K562 (cell line): ENCODE measurements around the gene DHDH. TPM values are rescaled to one million over a fixed set of nuclear protein-coding genes. Genes with fewer than 3 reads are reported as not detected.

Source experiments
- ATAC-seq: fragments of 200-7000 bp; cut with Tn5 transposase; 3 replicates; pipeline ENCODE4 v1.9.1; 2020; ENCODE audit warnings: moderate library complexity
- BruUV-seq: library from RNA; stranded (reverse); fragments of 400-500 nt; replicated peaks from 2 replicates; lab custom pipeline; 2021; lab: Mats Ljungman, UMichigan
- CTCF ChIA-PET: fragments of 300-600 bp; formaldehyde crosslinking; extraction: SDS; loops from one replicate; lab custom pipeline; 2021; ENCODE audit warnings: low intra/inter-chr PET ratio; lab: Yijun Ruan, JAX
- POLR2A ChIA-PET: fragments of 300-600, 350-650 bp; sonication (Branson Sonifier 250); formaldehyde crosslinking; extraction: SDS; loops from one replicate; lab custom pipeline; 2021; ENCODE audit warnings: antibody characterized with exemption, inconsistent platforms; lab: Yijun Ruan, JAX
- DNase-seq, 4 experiments: peaks; one replicate each; pipeline versions ENCODE4 v3.0.0 to v3.0.0-alpha.2; 2011 to 2018; ENCODE audit warnings: low spot score in 3 of 4, mixed read lengths in 3 of 4; ENCODE audit errors: extremely low read depth in 1 of 4
- FAIRE-seq: peaks from 2 replicates; lab custom pipeline; 2011; peaks lifted over from hg19 to GRCh38; lab: Jason Lieb, UNC
- H2AFZ ChIP-seq: 2 replicates; pipeline ENCODE4 v1.6.0; 2011; ENCODE audit warnings: low read depth, low read length, control low read depth, inconsistent platforms
- H3K27ac ChIP-seq: fragments of 200-600 bp; 3 replicates; pipeline ENCODE4 v1.8.0; 2011; ENCODE audit warnings: low read depth, mild to moderate bottlenecking, control low read depth, inconsistent platforms, low read length, moderate library complexity, mixed read lengths; ENCODE audit errors: extremely low read depth
- H3K27me3 ChIP-seq, 2 experiments: fragments of 300-600 bp in 1 of 2; 2 replicates in 1 of 2; 3 replicates in 1 of 2; pipeline versions ENCODE4 v1.6.0 to v1.8.0; 2011; ENCODE audit warnings: inconsistent platforms in 2 of 2, low read length in 2 of 2, mild to moderate bottlenecking in 1 of 2, mixed read lengths in 1 of 2, moderate library complexity in 1 of 2; ENCODE audit not compliant: control insufficient read depth in 2 of 2, insufficient read depth in 2 of 2
- H3K36me3 ChIP-seq: fragments of 300-600 bp; 3 replicates; pipeline ENCODE4 v1.8.0; 2011; ENCODE audit warnings: mild to moderate bottlenecking, low read length, inconsistent platforms; ENCODE audit not compliant: control insufficient read depth, insufficient read depth
- H3K4me1 ChIP-seq, 2 experiments: fragments of 200-600 bp in 1 of 2; replicated peaks in 1 of 2; 2 replicates in 1 of 2; 3 replicates in 1 of 2; pipeline versions ENCODE4 v1.5.1 to v1.8.0; 2011; ENCODE audit warnings: inconsistent platforms in 2 of 2, low read length in 2 of 2, mild to moderate bottlenecking in 1 of 2, mixed read lengths in 1 of 2, moderate library complexity in 1 of 2; ENCODE audit not compliant: control insufficient read depth in 2 of 2, insufficient read depth in 2 of 2
- H3K4me2 ChIP-seq: 2 replicates; pipeline ENCODE4 v1.6.1; 2011; ENCODE audit warnings: low read length, control low read depth, inconsistent platforms, mixed read lengths; ENCODE audit not compliant: insufficient read depth
- H3K4me3 ChIP-seq: fragments of 200-600 bp; sonication (generic), shearing (Covaris generic); 2 replicates; pipeline ENCODE4 v1.5.1; 2016; ENCODE audit warnings: control low read depth, inconsistent platforms
- H3K79me2 ChIP-seq: fragments of 200-600 bp; 3 replicates; pipeline ENCODE4 v1.8.0; 2011; ENCODE audit warnings: low read length, inconsistent platforms; ENCODE audit not compliant: control insufficient read depth, insufficient read depth
- H3K9ac ChIP-seq, 2 experiments: 2 replicates each; pipeline versions ENCODE4 v1.6.0 to v1.6.1; 2011; ENCODE audit warnings: low read depth in 2 of 2, low read length in 2 of 2, control low read depth in 1 of 2, inconsistent platforms in 1 of 2, mild to moderate bottlenecking in 1 of 2, mixed read lengths in 1 of 2; ENCODE audit not compliant: insufficient read depth in 1 of 2
- H3K9me1 ChIP-seq: one replicate; pipeline ENCODE4 v1.6.0; 2011; ENCODE audit warnings: inconsistent platforms, mild to moderate bottlenecking, low read length, moderate library complexity; ENCODE audit not compliant: control insufficient read depth, insufficient read depth
- H3K9me3 ChIP-seq: replicated peaks from 2 replicates; pipeline ENCODE4 v1.5.1; 2011; ENCODE audit warnings: low read depth, low read length, inconsistent platforms; ENCODE audit not compliant: control insufficient read depth, insufficient read depth
- H4K20me1 ChIP-seq: replicated peaks from 2 replicates; pipeline ENCODE4 v1.6.1; 2011; ENCODE audit warnings: low read length, inconsistent platforms, mixed read lengths; ENCODE audit not compliant: control insufficient read depth, insufficient read depth
- CCNT2 ChIP-seq: IDR thresholded peaks from 2 replicates; pipeline ENCODE4 v1.6.1; 2011; ENCODE audit warnings: borderline replicate concordance, low read depth, mild to moderate bottlenecking, moderate library complexity, mixed read lengths, low read length; ENCODE audit not compliant: insufficient read length; ENCODE audit errors: extremely low read depth
- CGGBP1 ChIP-seq: fragments of 250-450 bp; sonication (Bioruptor Pico); IDR thresholded peaks from 2 replicates; pipeline ENCODE4 v1.9.0; 2021; ENCODE audit warnings: mild to moderate bottlenecking
- EZH2 ChIP-seq: IDR thresholded peaks from 2 replicates; pipeline ENCODE4 v1.6.1; 2012; ENCODE audit warnings: low read depth, mild to moderate bottlenecking, inconsistent platforms, low read length, borderline replicate concordance
- HNRNPUL1 ChIP-seq: fragments of 200-400 bp; formaldehyde crosslinking; IDR thresholded peaks from 2 replicates; pipeline ENCODE4 v1.6.1; 2017; ENCODE audit warnings: low read length
- PPARD ChIP-seq: fragments of 250-450 bp; sonication (Bioruptor Pico); IDR thresholded peaks from 2 replicates; pipeline ENCODE4 v1.8.0; 2022; ENCODE audit warnings: inconsistent platforms, mild to moderate bottlenecking, moderate library complexity
- RNF2 ChIP-seq: sonication (generic); IDR thresholded peaks from 2 replicates; pipeline ENCODE4 v1.6.1; 2016
- TEAD2 ChIP-seq: fragments of 450-650 bp; IDR thresholded peaks from 2 replicates; pipeline ENCODE4 v1.6.1; 2016; ENCODE audit warnings: missing genetic modification characterization, control low read depth, missing compliant biosample characterization
- ZNF143 ChIP-seq: sonication (generic); formaldehyde crosslinking; IDR thresholded peaks from 2 replicates; pipeline ENCODE4 v1.9.0; 2022; ENCODE audit warnings: mild to moderate bottlenecking, missing genetic modification reagents
- ZNF175 ChIP-seq: fragments of 200-800 bp; sonication (Bioruptor generic); IDR thresholded peaks from 2 replicates; pipeline ENCODE4 v1.6.1; 2016; ENCODE audit warnings: low read depth, mild to moderate bottlenecking, missing genetic modification characterization, missing compliant biosample characterization
- ZNF354B ChIP-seq: fragments of 250-450 bp; sonication (Bioruptor Pico); IDR thresholded peaks from 2 replicates; pipeline ENCODE4 v1.4.0; 2020
- whole genome bisulfite sequencing: fragments of 100-300 bp; shearing (Covaris generic); methylation state at CpG from one replicate; pipeline ENCODE4 v1.1.6; 2016; ENCODE audit warnings: low coverage, mixed read lengths; ENCODE audit not compliant: insufficient coverage; ENCODE audit errors: missing lambda C conversion rate; 5-methylcytosine and 5-hydroxymethylcytosine counted together
- in situ Hi-C: fragments of 300-500 bp; cut with MboI; formaldehyde crosslinking; loops from 4 replicates; pipeline ENCODE4 v1.15.0; 2018; ENCODE audit warnings: inconsistent platforms, mixed read lengths
- intact Hi-C: fragments of 100-400 bp; cut with micrococcal nuclease; formaldehyde crosslinking; loops from 2 replicates; pipeline ENCODE4 v1.14.2; 2022
- polyA plus RNA-seq, 8 experiments: library from polyadenylated mRNA; depleted of rRNA in 4 of 8; stranded (reverse) in 5 of 8; unstranded in 3 of 8; fragments of >200 nt; fragmentation: Nextera tagmentation in 2 of 8; fragmentation: Illumina TruSeq in 1 of 8; extraction: Ambion mirVana in 2 of 8; extraction: Trizol in 1 of 8; gene quantifications; 2 replicates each; pipeline versions ENCODE4 v1.2.1 to v1.2.3, GENCODE V29; 2011 to 2014; ENCODE audit warnings: inconsistent platforms in 1 of 8, missing spikeins in 1 of 8
- total RNA-seq, 7 experiments: library from RNA; depleted of rRNA in 6 of 7; stranded (reverse); fragments of >200 nt in 6 of 7; fragmentation: Illumina TruSeq in 2 of 7; extraction: Trizol in 2 of 7; gene quantifications; 2 replicates each; pipeline versions ENCODE4 v1.2.1 to v1.2.3, GENCODE V29; 2011 to 2021; ENCODE audit warnings: low replicate concordance in 1 of 7
- TF ChIP-seq, protein P1 (sequence below): fragments of 250-450 bp; sonication (Bioruptor Pico); IDR thresholded peaks from 2 replicates; pipeline ENCODE4 v1.8.0; 2021; ENCODE audit warnings: borderline replicate concordance, mild to moderate bottlenecking, moderate library complexity; ENCODE audit not compliant: poor library complexity, severe bottlenecking
- TF ChIP-seq, protein P2 (sequence below): IDR thresholded peaks from 3 replicates; pipeline ENCODE4 v1.6.1; 2011; ENCODE audit warnings: borderline replicate concordance, mild to moderate bottlenecking, moderate library complexity; ENCODE audit not compliant: insufficient read length; ENCODE audit errors: extremely low read depth
- TF ChIP-seq, protein P3 (sequence below): sonication (generic); formaldehyde crosslinking; IDR thresholded peaks from 2 replicates; pipeline ENCODE4 v1.8.1; 2023; ENCODE audit warnings: mild to moderate bottlenecking, missing genetic modification reagents, moderate library complexity
- TF ChIP-seq, protein P4 (sequence below): fragments of 250-450 bp; sonication (Bioruptor Pico); IDR thresholded peaks from 2 replicates; pipeline ENCODE4 v1.4.0; 2020

DHDH gene
- total and polyA plus RNA-seq, 9 of the 15 experiments (the other 6 are each of a cell fraction or from before 2014, with no cell fraction given) = 0.37 to 1.9 (median 0.87) TPM

- no peaks in the 10 kb centered on the region for H4K20me1 ChIP-seq
- in situ Hi-C loops (loop anchor here (10.0 kb wide), 1 partner anchor 331 kb away; the partner anchor contains the start of gene CA11), intact Hi-C loops (no loop called here)
- ChIA-PET CTCF (no interaction called here), POLR2A (interaction anchor here (0.5 to 14.5 kb wide), 4 partner anchors 9 to 99 kb away, joined by 3 to 439 read pairs (median 34); partner anchors contain the start of genes FTL and PPP1R15A)
- H3K9me3 ChIP-seq = no peaks in the 10 kb centered on the region
- DNase-seq (peak; percentile 53 to 76 (median 60)), ATAC-seq (peak; percentile 95), FAIRE-seq (peak; percentile 92)
- H3K27me3 ChIP-seq = no peaks in the 10 kb centered on the region
- H3K9ac ChIP-seq = no peak overlapping the region
- BruUV-seq = no TSS peak
- H3K4me3 ChIP-seq = no peak overlapping the region
- H3K4me2 ChIP-seq = peak overlapping the region; percentile 32
- no peaks in the 10 kb centered on the region for H3K79me2 ChIP-seq
- H2AFZ ChIP-seq = peak overlapping the region; percentile 76
- peak overlapping the region; percentile 65 for H3K27ac ChIP-seq
- peaks cover 3 to 4% of the 10 kb centered on the region in 2 experiments; a peak in 2 of 5 replicates for H3K4me1 ChIP-seq
- WGBS = 61% methylated on average over 13 of the region's 13 CpGs
- H3K36me3 ChIP-seq = peaks cover 36% of the 10 kb centered on the region; the same call in 2 of the 3 replicates
- no peaks in the 10 kb centered on the region for H3K9me1 ChIP-seq
- no peak; the same call in 1 of the 2 replicates for TF ChIP-seq RNF2
- no peak for TF ChIP-seq ZNF175 (CRISPR knock-in tag)
- no peak for TF ChIP-seq CCNT2
- no peak for TF ChIP-seq ZNF354B (CRISPR knock-in tag)
- TF ChIP-seq, protein P1, sequence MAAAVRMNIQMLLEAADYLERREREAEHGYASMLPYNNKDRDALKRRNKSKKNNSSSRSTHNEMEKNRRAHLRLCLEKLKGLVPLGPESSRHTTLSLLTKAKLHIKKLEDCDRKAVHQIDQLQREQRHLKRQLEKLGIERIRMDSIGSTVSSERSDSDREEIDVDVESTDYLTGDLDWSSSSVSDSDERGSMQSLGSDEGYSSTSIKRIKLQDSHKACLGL = no peak
- no peak for TF ChIP-seq EZH2
- TF ChIP-seq ZNF143 (CRISPR knock-in tag) = peak; percentile 92
- TF ChIP-seq, protein P2, sequence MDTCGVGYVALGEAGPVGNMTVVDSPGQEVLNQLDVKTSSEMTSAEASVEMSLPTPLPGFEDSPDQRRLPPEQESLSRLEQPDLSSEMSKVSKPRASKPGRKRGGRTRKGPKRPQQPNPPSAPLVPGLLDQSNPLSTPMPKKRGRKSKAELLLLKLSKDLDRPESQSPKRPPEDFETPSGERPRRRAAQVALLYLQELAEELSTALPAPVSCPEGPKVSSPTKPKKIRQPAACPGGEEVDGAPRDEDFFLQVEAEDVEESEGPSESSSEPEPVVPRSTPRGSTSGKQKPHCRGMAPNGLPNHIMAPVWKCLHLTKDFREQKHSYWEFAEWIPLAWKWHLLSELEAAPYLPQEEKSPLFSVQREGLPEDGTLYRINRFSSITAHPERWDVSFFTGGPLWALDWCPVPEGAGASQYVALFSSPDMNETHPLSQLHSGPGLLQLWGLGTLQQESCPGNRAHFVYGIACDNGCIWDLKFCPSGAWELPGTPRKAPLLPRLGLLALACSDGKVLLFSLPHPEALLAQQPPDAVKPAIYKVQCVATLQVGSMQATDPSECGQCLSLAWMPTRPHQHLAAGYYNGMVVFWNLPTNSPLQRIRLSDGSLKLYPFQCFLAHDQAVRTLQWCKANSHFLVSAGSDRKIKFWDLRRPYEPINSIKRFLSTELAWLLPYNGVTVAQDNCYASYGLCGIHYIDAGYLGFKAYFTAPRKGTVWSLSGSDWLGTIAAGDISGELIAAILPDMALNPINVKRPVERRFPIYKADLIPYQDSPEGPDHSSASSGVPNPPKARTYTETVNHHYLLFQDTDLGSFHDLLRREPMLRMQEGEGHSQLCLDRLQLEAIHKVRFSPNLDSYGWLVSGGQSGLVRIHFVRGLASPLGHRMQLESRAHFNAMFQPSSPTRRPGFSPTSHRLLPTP = no peak
- TF ChIP-seq, protein P3, sequence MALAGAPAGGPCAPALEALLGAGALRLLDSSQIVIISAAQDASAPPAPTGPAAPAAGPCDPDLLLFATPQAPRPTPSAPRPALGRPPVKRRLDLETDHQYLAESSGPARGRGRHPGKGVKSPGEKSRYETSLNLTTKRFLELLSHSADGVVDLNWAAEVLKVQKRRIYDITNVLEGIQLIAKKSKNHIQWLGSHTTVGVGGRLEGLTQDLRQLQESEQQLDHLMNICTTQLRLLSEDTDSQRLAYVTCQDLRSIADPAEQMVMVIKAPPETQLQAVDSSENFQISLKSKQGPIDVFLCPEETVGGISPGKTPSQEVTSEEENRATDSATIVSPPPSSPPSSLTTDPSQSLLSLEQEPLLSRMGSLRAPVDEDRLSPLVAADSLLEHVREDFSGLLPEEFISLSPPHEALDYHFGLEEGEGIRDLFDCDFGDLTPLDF = no peak
- no peak for TF ChIP-seq PPARD (CRISPR knock-in tag)
- TF ChIP-seq CGGBP1 = no peak
- TF ChIP-seq, protein P4, sequence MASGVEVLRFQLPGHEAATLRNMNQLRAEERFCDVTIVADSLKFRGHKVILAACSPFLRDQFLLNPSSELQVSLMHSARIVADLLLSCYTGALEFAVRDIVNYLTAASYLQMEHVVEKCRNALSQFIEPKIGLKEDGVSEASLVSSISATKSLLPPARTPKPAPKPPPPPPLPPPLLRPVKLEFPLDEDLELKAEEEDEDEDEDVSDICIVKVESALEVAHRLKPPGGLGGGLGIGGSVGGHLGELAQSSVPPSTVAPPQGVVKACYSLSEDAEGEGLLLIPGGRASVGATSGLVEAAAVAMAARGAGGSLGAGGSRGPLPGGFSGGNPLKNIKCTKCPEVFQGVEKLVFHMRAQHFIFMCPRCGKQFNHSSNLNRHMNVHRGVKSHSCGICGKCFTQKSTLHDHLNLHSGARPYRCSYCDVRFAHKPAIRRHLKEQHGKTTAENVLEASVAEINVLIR (CRISPR knock-in tag) = 0 out of 2 replicates have a peak, but pooled peaks have one; percentile 50
- 0 out of 2 replicates have a peak, but pooled peaks have one; percentile 3 for TF ChIP-seq TEAD2 (tag)
- no peak for TF ChIP-seq HNRNPUL1
Observed at GRCh38 chr19:48975947-48976847, 42.7 kb downstream of the DHDH start.
